IMR-90 (cell line): ENCODE measurements around the gene KIAA0319L. TPM values are rescaled to one million over a fixed set of nuclear protein-coding genes. Genes with fewer than 3 reads are reported as not detected.

Experiments
- ATAC-seq: fragments of 200-7000 bp; cut with Tn5 transposase; 2 replicates; pipeline ENCODE4 v1.9.1; 2020; ENCODE audit warnings: low read depth, mild to moderate bottlenecking, moderate library complexity
- BruUV-seq: library from RNA; stranded (reverse); fragments of 400-500 nt; replicated peaks from 2 replicates; lab custom pipeline; 2021; lab: Mats Ljungman, UMichigan
- CTCF ChIA-PET: fragments of 300-600 bp; formaldehyde crosslinking; extraction: SDS; loops from one replicate; lab custom pipeline; 2021; ENCODE audit warnings: antibody characterized with exemption; lab: Yijun Ruan, JAX
- POLR2A ChIA-PET: fragments of 300-600 bp; sonication (Branson Sonifier 250); formaldehyde crosslinking; loops from one replicate; lab custom pipeline; 2022; ENCODE audit warnings: antibody characterized with exemption; ENCODE audit not compliant: unreplicated experiment; lab: Charles Lee
- DNase-seq: peaks from one replicate; pipeline ENCODE4 v3.0.0; 2013
- H2AFZ ChIP-seq: replicated peaks from 2 replicates; pipeline ENCODE3; 2013; ENCODE audit warnings: low read length, mild to moderate bottlenecking; ENCODE audit not compliant: poor library complexity
- H2AK5ac ChIP-seq: 2 replicates; pipeline ENCODE4 v1.6.1; 2013; ENCODE audit warnings: low read depth, low read length, inconsistent platforms
- H2AK9ac ChIP-seq: replicated peaks from 2 replicates; pipeline ENCODE3; 2013; ENCODE audit warnings: mild to moderate bottlenecking, low read depth, low read length, moderate library complexity; ENCODE audit not compliant: poor library complexity
- H2BK120ac ChIP-seq: 2 replicates; pipeline ENCODE4 v1.6.1; 2013; ENCODE audit warnings: low read depth, low read length, inconsistent platforms
- H2BK15ac ChIP-seq: 3 replicates; pipeline ENCODE4 v1.6.1; 2013; ENCODE audit warnings: low read depth, low read length, inconsistent platforms
- H2BK20ac ChIP-seq: 2 replicates; pipeline ENCODE4 v1.6.1; 2013; ENCODE audit warnings: low read depth, mild to moderate bottlenecking, inconsistent platforms, low read length, moderate library complexity
- H2BK5ac ChIP-seq: 2 replicates; pipeline ENCODE4 v1.6.1; 2013; ENCODE audit warnings: mild to moderate bottlenecking, low read depth, low read length, inconsistent platforms; ENCODE audit not compliant: poor library complexity, severe bottlenecking
- H3K14ac ChIP-seq: replicated peaks from 2 replicates; pipeline ENCODE4 v1.6.1; 2013; ENCODE audit warnings: low read depth, low read length, inconsistent platforms
- H3K18ac ChIP-seq: 2 replicates; pipeline ENCODE4 v1.6.1; 2013; ENCODE audit warnings: low read depth, low read length, control low read depth
- H3K23ac ChIP-seq: 2 replicates; pipeline ENCODE4 v1.6.1; 2013; ENCODE audit warnings: low read depth, low read length, inconsistent platforms
- H3K27ac ChIP-seq: 2 replicates; pipeline ENCODE4 v1.5.1; 2013; ENCODE audit warnings: mild to moderate bottlenecking, control low read depth, low read length; ENCODE audit not compliant: insufficient read depth
- H3K27me3 ChIP-seq: 2 replicates; pipeline ENCODE4 v1.6.1; 2013; ENCODE audit warnings: low read length; ENCODE audit not compliant: control insufficient read depth, insufficient read depth
- H3K36me3 ChIP-seq: 2 replicates; pipeline ENCODE4 v1.6.1; 2013; ENCODE audit warnings: low read length, mixed read lengths; ENCODE audit not compliant: control insufficient read depth, insufficient read depth
- H3K4ac ChIP-seq: 2 replicates; pipeline ENCODE4 v1.6.1; 2013; ENCODE audit warnings: low read depth, low read length, inconsistent platforms
- H3K4me1 ChIP-seq: 2 replicates; pipeline ENCODE4 v1.6.1; 2013; ENCODE audit warnings: low read length, mixed read lengths; ENCODE audit not compliant: control insufficient read depth, insufficient read depth
- H3K4me2 ChIP-seq: 2 replicates; pipeline ENCODE4 v1.6.1; 2013; ENCODE audit warnings: low read depth, mild to moderate bottlenecking, control low read depth, low read length, moderate library complexity
- H3K4me3 ChIP-seq: 2 replicates; pipeline ENCODE4 v1.5.1; 2013; ENCODE audit warnings: low read depth, mild to moderate bottlenecking, control low read depth, low read length, moderate library complexity; ENCODE audit not compliant: insufficient read depth
- H3K56ac ChIP-seq: 2 replicates; pipeline ENCODE4 v1.6.1; 2013; ENCODE audit warnings: low read length, inconsistent platforms; ENCODE audit not compliant: insufficient read depth; ENCODE audit errors: extremely low read depth
- H3K79me1 ChIP-seq, 2 experiments: 2 replicates each; pipeline ENCODE4 v1.6.1; 2013; ENCODE audit warnings: low read length in 2 of 2, inconsistent platforms in 1 of 2, low read depth in 1 of 2
- H3K9ac ChIP-seq: 2 replicates; pipeline ENCODE4 v1.6.1; 2013; ENCODE audit warnings: low read depth, low read length, control low read depth
- H3K9me1 ChIP-seq: 2 replicates; pipeline ENCODE4 v1.6.1; 2013; ENCODE audit warnings: low read length, inconsistent platforms; ENCODE audit not compliant: insufficient read depth
- H3K9me3 ChIP-seq: 2 replicates; pipeline ENCODE4 v1.6.1; 2013; ENCODE audit warnings: low read length; ENCODE audit not compliant: control insufficient read depth, insufficient read depth
- H4K20me1 ChIP-seq: 2 replicates; pipeline ENCODE4 v1.6.1; 2013; ENCODE audit warnings: low read length, inconsistent platforms; ENCODE audit not compliant: insufficient read depth
- H4K5ac ChIP-seq: 2 replicates; pipeline ENCODE4 v1.6.1; 2013; ENCODE audit warnings: mild to moderate bottlenecking, low read depth, low read length, control low read depth
- H4K8ac ChIP-seq, 2 experiments: 2 replicates each; pipeline ENCODE4 v1.6.1; 2013; ENCODE audit warnings: low read depth in 2 of 2, low read length in 2 of 2, control low read depth in 1 of 2, inconsistent platforms in 1 of 2
- H4K91ac ChIP-seq: 2 replicates; pipeline ENCODE4 v1.6.1; 2013; ENCODE audit warnings: low read depth, low read length, inconsistent platforms; ENCODE audit not compliant: insufficient read depth
- BHLHE40 ChIP-seq: fragments of 150-350 bp; IDR thresholded peaks from 2 replicates; pipeline ENCODE4 v1.6.1; 2016; ENCODE audit warnings: mild to moderate bottlenecking, low read depth, low read length
- FOS ChIP-seq: fragments of 150-350 bp; IDR thresholded peaks from 2 replicates; pipeline ENCODE4 v1.6.1; 2016; ENCODE audit warnings: low read depth, low read length
- MAFK ChIP-seq: IDR thresholded peaks from 2 replicates; pipeline ENCODE4 v1.6.1; 2012; ENCODE audit warnings: low read depth, low read length, improper control_type of control experiment
- MAZ ChIP-seq: IDR thresholded peaks from 2 replicates; pipeline ENCODE4 v1.6.1; 2012; ENCODE audit warnings: low read depth, mild to moderate bottlenecking, low read length, improper control_type of control experiment, moderate library complexity, borderline replicate concordance
- NFE2L2 ChIP-seq: fragments of 150-350 bp; IDR thresholded peaks from 2 replicates; pipeline ENCODE4 v1.6.1; 2016; ENCODE audit warnings: low read depth, mild to moderate bottlenecking, low read length
- POLR2A ChIP-seq: IDR thresholded peaks from 2 replicates; pipeline ENCODE4 v1.6.1; 2012; ENCODE audit warnings: mild to moderate bottlenecking, low read depth, low read length
- RCOR1 ChIP-seq: IDR thresholded peaks from 2 replicates; pipeline ENCODE4 v1.6.1; 2012; ENCODE audit warnings: mild to moderate bottlenecking, low read length, improper control_type of control experiment; ENCODE audit not compliant: insufficient replicate concordance
- RFX5 ChIP-seq: IDR thresholded peaks from 2 replicates; pipeline ENCODE4 v1.8.0; 2012; ENCODE audit warnings: low read depth, mild to moderate bottlenecking, low read length, moderate library complexity
- SMC3 ChIP-seq: fragments of 150-350 bp; IDR thresholded peaks from 2 replicates; pipeline ENCODE4 v1.6.1; 2016; ENCODE audit warnings: low read depth, mild to moderate bottlenecking, antibody characterized with exemption, low read length, moderate library complexity
- WGBS, 2 experiments: methylation state at CpG; one replicate each; pipeline versions ENCODE4 v1.1.5 to v1.1.7; 2013; ENCODE audit warnings: missing lambda C conversion rate in 2 of 2; ENCODE audit not compliant: insufficient read length in 1 of 2; ENCODE audit errors: extremely low coverage in 2 of 2; 5-methylcytosine and 5-hydroxymethylcytosine counted together
- dilution Hi-C: fragments of 300-500 bp; cut with HindIII; formaldehyde crosslinking; loops from one replicate; pipeline ENCODE4 v1.14.3; 2018; ENCODE audit warnings: low sequenced_read_pairs; ENCODE audit not compliant: unreplicated experiment
- in situ Hi-C: fragments of 300-500 bp; cut with MboI; formaldehyde crosslinking; loops from 3 replicates; pipeline ENCODE4 v1.14.3; 2019; ENCODE audit warnings: low sequenced_read_pairs, inconsistent platforms, mixed read lengths
- intact Hi-C: fragments of 100-400 bp; cut with micrococcal nuclease; formaldehyde crosslinking; loops from 2 replicates; pipeline ENCODE4 v1.10.0; 2022
- polyA plus RNA-seq, 3 experiments: library from polyadenylated mRNA; depleted of rRNA; stranded (reverse); fragments of >200 nt; gene quantifications; 2 replicates each; pipeline ENCODE4 v1.2.3, GENCODE V29; 2012; ENCODE audit warnings: low replicate concordance in 1 of 3
- total RNA-seq: library from RNA; depleted of rRNA; stranded (reverse); fragments of >200 nt; gene quantifications from 2 replicates; pipeline ENCODE4 v1.2.3, GENCODE V29; 2012
- TF ChIP-seq, protein P1 (sequence below): fragments of 150-350 bp; IDR thresholded peaks from 2 replicates; pipeline ENCODE4 v1.6.1; 2016; ENCODE audit warnings: low read depth, mild to moderate bottlenecking, low read length, moderate library complexity, borderline replicate concordance
- TF ChIP-seq, protein P2 (sequence below): conservative IDR thresholded peaks from 2 replicates; pipeline ENCODE4 v1.5.1; 2012; ENCODE audit warnings: mild to moderate bottlenecking, low read depth, low read length, improper control_type of control experiment
- TF ChIP-seq, protein P3 (sequence below): fragments of 150-350 bp; IDR thresholded peaks from 2 replicates; pipeline ENCODE4 v1.6.1; 2017; ENCODE audit warnings: mild to moderate bottlenecking, antibody characterized with exemption, low read length, low read depth

KIAA0319L gene
- total and polyA plus RNA-seq, 2 of the 4 experiments (the other 2 are of a cell fraction) = 38.0 to 49.8 TPM

DNA sequence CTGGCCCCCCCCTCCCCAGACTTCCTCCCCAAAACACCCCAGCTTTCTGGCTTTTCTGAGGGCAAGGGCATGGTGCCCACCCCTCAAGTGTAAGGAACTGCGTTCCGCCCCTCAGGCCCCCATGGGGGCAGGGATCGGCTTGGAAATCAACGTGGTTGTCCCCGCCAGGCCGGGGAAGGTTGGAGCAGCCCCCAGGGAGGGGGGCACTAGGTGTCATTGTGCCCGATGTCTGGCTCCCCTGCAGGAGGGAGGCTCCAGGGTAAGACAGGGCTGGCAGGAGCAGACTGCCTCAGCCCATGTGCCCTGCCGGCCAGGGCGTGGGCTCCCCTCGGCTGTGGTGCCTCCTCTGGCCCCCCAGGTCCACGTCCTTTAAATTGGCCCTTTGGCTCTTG lies 8.5 kb upstream of the KIAA0319L start:
- Histone ChIP-seq H2BK15ac (no peak overlapping the region), H3K23ac (no peak overlapping the region), H3K14ac (no peak overlapping the region), H3K79me1 (peaks cover 2 to 15% of the 10 kb centered on the region in 2 experiments; a peak in 1 of 4 replicates), H4K8ac (no peak overlapping the region), H2AK5ac (no peak overlapping the region), H3K27ac (no peak overlapping the region), H2AK9ac (no peak overlapping the region), H3K4me3 (no peak overlapping the region), H4K5ac (no peak overlapping the region), H4K20me1 (peaks cover 29% of the 10 kb centered on the region), H3K9me1 (no peaks in the 10 kb centered on the region), H3K9ac (no peak overlapping the region), H3K36me3 (peaks cover 39% of the 10 kb centered on the region), H2AFZ (no peak overlapping the region), H3K4me2 (no peak overlapping the region), H3K18ac (no peak overlapping the region), H2BK120ac (no peak overlapping the region), H4K91ac (no peak overlapping the region), H3K56ac (no peak overlapping the region), H2BK5ac (no peak overlapping the region), H2BK20ac (no peak overlapping the region), H3K9me3 (no peaks in the 10 kb centered on the region), H3K4me1 (no peaks in the 10 kb centered on the region; the same call in 1 of the 2 replicates), H3K4ac (no peak overlapping the region), H3K27me3 (no peaks in the 10 kb centered on the region)
- ATAC-seq (no peak), DNase-seq (no peak)
- WGBS, 2 experiments = 60% methylated on average over 1 of the region's 11 CpGs; no CpG with 5 or more reads in 1 of the 2 experiments
- CTCF ChIA-PET = interaction anchor here (1.6 to 1.7 kb wide), 4 partner anchors 114 to 162 kb away, joined by 3 to 21 read pairs (median 8); no protein-coding TSS in a partner anchor
- no TSS peak for BruUV-seq
- in situ Hi-C loops = loop anchor here (5.0 to 10.0 kb wide), 2 partner anchors 162 to 371 kb away; partner anchors contain the start of gene SFPQ
- POLR2A ChIA-PET = interaction anchor here (0.6 kb wide), 1 partner anchor 175 kb away, joined by 3 read pairs; no protein-coding TSS in a partner anchor
- intact Hi-C loops = no loop called here
- dilution Hi-C loops = no loop called here
- TF ChIP-seq POLR2A = no peak
- no peak for TF ChIP-seq MAFK
- TF ChIP-seq, protein P1, sequence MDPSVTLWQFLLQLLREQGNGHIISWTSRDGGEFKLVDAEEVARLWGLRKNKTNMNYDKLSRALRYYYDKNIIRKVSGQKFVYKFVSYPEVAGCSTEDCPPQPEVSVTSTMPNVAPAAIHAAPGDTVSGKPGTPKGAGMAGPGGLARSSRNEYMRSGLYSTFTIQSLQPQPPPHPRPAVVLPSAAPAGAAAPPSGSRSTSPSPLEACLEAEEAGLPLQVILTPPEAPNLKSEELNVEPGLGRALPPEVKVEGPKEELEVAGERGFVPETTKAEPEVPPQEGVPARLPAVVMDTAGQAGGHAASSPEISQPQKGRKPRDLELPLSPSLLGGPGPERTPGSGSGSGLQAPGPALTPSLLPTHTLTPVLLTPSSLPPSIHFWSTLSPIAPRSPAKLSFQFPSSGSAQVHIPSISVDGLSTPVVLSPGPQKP = no peak
- TF ChIP-seq BHLHE40 = no peak
- no peak for TF ChIP-seq FOS
- TF ChIP-seq SMC3 = no peak
- no peak for TF ChIP-seq NFE2L2
- TF ChIP-seq RFX5 = no peak
- TF ChIP-seq RCOR1 = no peak
- TF ChIP-seq, protein P2, sequence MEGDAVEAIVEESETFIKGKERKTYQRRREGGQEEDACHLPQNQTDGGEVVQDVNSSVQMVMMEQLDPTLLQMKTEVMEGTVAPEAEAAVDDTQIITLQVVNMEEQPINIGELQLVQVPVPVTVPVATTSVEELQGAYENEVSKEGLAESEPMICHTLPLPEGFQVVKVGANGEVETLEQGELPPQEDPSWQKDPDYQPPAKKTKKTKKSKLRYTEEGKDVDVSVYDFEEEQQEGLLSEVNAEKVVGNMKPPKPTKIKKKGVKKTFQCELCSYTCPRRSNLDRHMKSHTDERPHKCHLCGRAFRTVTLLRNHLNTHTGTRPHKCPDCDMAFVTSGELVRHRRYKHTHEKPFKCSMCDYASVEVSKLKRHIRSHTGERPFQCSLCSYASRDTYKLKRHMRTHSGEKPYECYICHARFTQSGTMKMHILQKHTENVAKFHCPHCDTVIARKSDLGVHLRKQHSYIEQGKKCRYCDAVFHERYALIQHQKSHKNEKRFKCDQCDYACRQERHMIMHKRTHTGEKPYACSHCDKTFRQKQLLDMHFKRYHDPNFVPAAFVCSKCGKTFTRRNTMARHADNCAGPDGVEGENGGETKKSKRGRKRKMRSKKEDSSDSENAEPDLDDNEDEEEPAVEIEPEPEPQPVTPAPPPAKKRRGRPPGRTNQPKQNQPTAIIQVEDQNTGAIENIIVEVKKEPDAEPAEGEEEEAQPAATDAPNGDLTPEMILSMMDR = no peak
- TF ChIP-seq MAZ = no peak
- TF ChIP-seq, protein P3, sequence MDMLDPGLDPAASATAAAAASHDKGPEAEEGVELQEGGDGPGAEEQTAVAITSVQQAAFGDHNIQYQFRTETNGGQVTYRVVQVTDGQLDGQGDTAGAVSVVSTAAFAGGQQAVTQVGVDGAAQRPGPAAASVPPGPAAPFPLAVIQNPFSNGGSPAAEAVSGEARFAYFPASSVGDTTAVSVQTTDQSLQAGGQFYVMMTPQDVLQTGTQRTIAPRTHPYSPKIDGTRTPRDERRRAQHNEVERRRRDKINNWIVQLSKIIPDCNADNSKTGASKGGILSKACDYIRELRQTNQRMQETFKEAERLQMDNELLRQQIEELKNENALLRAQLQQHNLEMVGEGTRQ = no peak
